ENCODE results near the gene TRPV4.

The TRPV4 gene

GRCh38 chr12:109804820-109805761 is 28.1 kb downstream of the TRPV4 start:
- DNase-seq, result no peak

- DNase-seq, result no peak
These were observed 29.5 kb downstream of the TRPV4 start for GRCh38 chr12:109803678-109804077.

GRCh38 chr12:109802828-109803227 is 30.4 kb downstream of the TRPV4 start:
- no peak for DNase-seq

GRCh38 chr12:109800536-109800935 is 32.7 kb downstream of the TRPV4 start:
- DNase-seq, result no peak

- no peak for DNase-seq
These were observed 34.5 kb downstream of the TRPV4 start for GRCh38 chr12:109798691-109799090.

GRCh38 chr12:109797905-109798669 is 35.1 kb downstream of the TRPV4 start:
- no peak for DNase-seq

- no peak for DNase-seq
These were observed 37.1 kb downstream of the TRPV4 start for GRCh38 chr12:109796057-109796456.

- DNase-seq, result no peak
These were observed 38.2 kb downstream of the TRPV4 start for GRCh38 chr12:109795023-109795422.

- DNase-seq, result no peak
These were observed 39.2 kb downstream of the TRPV4 start for GRCh38 chr12:109793826-109794501.

- DNase-seq, result no peak
These were observed 39.8 kb downstream of the TRPV4 start for GRCh38 chr12:109793411-109793810.

GRCh38 chr12:109792992-109793391 is 40.2 kb downstream of the TRPV4 start:
- DNase-seq, result no peak

GRCh38 chr12:109789526-109790048 is 43.6 kb downstream of the TRPV4 start:
- DNase-seq, result no peak

- DNase-seq, result no peak
These were observed 46.4 kb downstream of the TRPV4 start for GRCh38 chr12:109786799-109787198.

GRCh38 chr12:109785854-109786253 is 47.3 kb downstream of the TRPV4 start:
- no peak for DNase-seq

- DNase-seq, result no peak
These were observed 49.3 kb downstream of the TRPV4 start for GRCh38 chr12:109783965-109784244.

- DNase-seq, result no peak
These were observed 49.8 kb downstream of the TRPV4 start for GRCh38 chr12:109783135-109783964.

GRCh38 chr12:109782326-109782703 is 50.9 kb downstream of the TRPV4 start:
- DNase-seq, result no peak

GRCh38 chr12:109781668-109782325 is 51.4 kb downstream of the TRPV4 start:
- DNase-seq, result no peak

GRCh38 chr12:109779382-109779781 is 53.8 kb downstream of the TRPV4 start:
- no peak for DNase-seq

GRCh38 chr12:109778684-109779083 is 54.5 kb downstream of the TRPV4 start:
- DNase-seq, result no peak

GRCh38 chr12:109777544-109777943 is 55.7 kb downstream of the TRPV4 start:
- no peak for DNase-seq

GRCh38 chr12:109776624-109777023 is 56.6 kb downstream of the TRPV4 start:
- no peak for DNase-seq
